ENCODE measurements around the gene SLC2A13.
"Not testable (repeated sequence)": the region's sequence is repeated elsewhere in the genome, so short reads cannot be mapped to it uniquely, and the experiment has no call there.

SLC2A13 gene

DNA sequence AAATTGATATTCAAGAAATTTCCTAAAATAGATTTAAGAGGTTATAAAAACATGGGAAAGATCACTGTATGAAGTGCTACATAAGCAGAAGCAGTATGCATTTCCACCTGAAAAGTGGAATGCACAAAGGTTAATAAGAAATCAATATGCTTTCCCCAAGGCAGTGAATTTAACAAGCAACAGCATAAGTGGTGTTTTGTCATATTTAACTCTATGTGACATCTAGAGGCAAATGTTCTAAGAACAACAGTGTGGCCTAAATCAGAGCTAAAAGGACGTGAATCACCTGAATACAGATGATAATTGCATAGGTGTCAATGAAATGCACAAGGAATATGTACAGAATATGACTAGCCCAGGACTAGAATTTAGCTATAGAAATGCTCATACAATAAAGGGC is 49.5 kb downstream of the SLC2A13 start:
- DNase-seq (ENCODE audit: insufficient read length, low spot score) (no peak), FAIRE-seq (no peak)
- TF ChIP-seq, protein P1, sequence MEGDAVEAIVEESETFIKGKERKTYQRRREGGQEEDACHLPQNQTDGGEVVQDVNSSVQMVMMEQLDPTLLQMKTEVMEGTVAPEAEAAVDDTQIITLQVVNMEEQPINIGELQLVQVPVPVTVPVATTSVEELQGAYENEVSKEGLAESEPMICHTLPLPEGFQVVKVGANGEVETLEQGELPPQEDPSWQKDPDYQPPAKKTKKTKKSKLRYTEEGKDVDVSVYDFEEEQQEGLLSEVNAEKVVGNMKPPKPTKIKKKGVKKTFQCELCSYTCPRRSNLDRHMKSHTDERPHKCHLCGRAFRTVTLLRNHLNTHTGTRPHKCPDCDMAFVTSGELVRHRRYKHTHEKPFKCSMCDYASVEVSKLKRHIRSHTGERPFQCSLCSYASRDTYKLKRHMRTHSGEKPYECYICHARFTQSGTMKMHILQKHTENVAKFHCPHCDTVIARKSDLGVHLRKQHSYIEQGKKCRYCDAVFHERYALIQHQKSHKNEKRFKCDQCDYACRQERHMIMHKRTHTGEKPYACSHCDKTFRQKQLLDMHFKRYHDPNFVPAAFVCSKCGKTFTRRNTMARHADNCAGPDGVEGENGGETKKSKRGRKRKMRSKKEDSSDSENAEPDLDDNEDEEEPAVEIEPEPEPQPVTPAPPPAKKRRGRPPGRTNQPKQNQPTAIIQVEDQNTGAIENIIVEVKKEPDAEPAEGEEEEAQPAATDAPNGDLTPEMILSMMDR (IDR thresholded peaks at IDR 0.05; ENCODE audit: insufficient read depth, missing control alignments): no peak

DNA sequence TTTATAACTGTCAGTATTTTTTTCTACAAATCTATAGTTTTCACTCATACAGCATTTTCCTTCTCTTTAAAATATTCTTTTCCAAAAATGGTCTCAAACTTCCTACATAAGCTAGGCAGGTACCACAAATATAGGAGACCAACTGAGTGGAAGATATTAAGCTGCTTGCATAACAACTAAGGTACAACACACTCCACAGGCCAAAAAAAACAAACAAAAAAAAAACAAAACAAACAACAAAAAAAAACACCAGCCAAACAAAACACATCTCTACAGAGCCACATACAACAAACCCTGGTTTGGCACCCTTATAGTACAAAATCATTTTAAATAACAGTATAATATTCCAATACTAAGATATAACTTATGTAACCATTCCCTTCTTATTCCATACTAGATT is 50.1 kb downstream of the SLC2A13 start:
- TF ChIP-seq, protein P1 (IDR thresholded peaks at IDR 0.05; ENCODE audit: insufficient read depth, missing control alignments): no peak
- no peak for FAIRE-seq
- DNase-seq (ENCODE audit: insufficient read length, low spot score): no peak

GRCh38 chr12:40055228-40055579 is 50.7 kb downstream of the SLC2A13 start:
- TF ChIP-seq, protein P1 (IDR thresholded peaks at IDR 0.05; ENCODE audit: insufficient read depth, missing control alignments): no peak
- DNase-seq (ENCODE audit: insufficient read length, low spot score) (no peak), FAIRE-seq (peak; percentile 64)

DNA sequence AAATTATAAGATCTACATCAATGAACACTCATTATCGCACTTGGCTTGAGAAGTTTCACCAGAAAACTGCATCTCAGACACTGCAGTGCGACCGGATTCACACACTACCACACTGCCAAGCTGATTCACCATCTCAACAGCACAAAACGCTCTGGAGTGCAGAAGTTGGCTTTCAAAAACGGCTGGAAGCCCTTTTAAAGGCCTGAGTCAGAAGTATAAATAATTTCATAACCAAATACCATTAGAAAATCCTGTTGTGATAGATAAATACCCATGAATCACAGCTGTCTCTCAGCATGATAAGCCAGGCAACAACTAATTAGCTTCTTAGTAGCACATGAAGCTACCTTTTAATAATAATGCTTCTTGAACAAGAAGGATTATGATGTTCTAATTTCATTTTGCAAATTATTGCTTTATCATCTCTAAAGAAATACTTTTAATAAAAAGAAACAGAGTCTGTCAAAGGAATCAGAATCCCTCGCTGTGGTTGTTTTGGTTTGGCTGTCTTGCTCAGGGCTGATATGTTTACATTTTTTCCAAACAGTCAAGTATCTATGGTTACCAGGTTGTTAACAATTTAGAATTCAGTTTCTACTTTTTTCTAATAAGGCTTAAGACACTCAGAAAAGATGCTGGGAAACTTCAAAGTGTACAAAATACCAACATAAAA is 51.2 kb downstream of the SLC2A13 start:
- DNase-seq (ENCODE audit: insufficient read length, low spot score) (no peak), FAIRE-seq (no peak)
- TF ChIP-seq, protein P1 (IDR thresholded peaks at IDR 0.05; ENCODE audit: insufficient read depth, missing control alignments): no peak

GRCh38 chr12:40049268-40049667 is 56.6 kb downstream of the SLC2A13 start:
- DNase-seq (ENCODE audit: insufficient read length, low spot score) (no peak), FAIRE-seq (no peak)
- TF ChIP-seq, protein P1 (IDR thresholded peaks at IDR 0.05; ENCODE audit: insufficient read depth, missing control alignments): no peak

GRCh38 chr12:40047002-40047401 is 58.9 kb downstream of the SLC2A13 start:
- FAIRE-seq; DNase-seq (ENCODE audit: insufficient read length, low spot score): not testable (repeated sequence)

GRCh38 chr12:40045656-40046055 is 60.2 kb downstream of the SLC2A13 start:
- FAIRE-seq (no peak), DNase-seq (ENCODE audit: insufficient read length, low spot score) (no peak)
- TF ChIP-seq, protein P1 (IDR thresholded peaks at IDR 0.05; ENCODE audit: insufficient read depth, missing control alignments): no peak

DNA sequence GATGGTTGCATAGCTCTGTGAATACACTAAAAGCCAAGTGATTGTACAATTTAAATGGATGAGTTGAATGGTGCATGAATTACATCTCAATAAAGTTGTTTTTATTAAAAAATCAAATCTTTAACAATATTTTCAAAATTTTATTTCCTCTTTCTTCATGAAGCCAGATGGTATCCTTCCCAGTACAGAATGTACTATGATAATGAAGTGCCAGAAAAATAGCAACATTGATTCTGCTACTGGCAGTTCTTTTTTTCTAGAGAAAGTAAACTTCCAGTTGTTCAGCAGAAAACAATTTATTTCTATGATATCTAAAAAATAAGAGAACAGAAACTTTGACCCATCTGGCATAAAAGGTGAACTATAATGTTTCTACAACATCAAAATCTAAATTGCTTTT is 61.5 kb downstream of the SLC2A13 start:
- DNase-seq (ENCODE audit: insufficient read length, low spot score): no peak

More for the DNA sequence above, 61.5 kb downstream of the SLC2A13 start:
- FAIRE-seq: no peak
- TF ChIP-seq, protein P1 (IDR thresholded peaks at IDR 0.05; ENCODE audit: insufficient read depth, missing control alignments): no peak
